Measurements from ENCODE around the gene BMERB1.
"Not testable (repeated sequence)": the region's sequence is repeated elsewhere in the genome, so short reads cannot be mapped to it uniquely, and the experiment has no call there.

Gene BMERB1

DNA sequence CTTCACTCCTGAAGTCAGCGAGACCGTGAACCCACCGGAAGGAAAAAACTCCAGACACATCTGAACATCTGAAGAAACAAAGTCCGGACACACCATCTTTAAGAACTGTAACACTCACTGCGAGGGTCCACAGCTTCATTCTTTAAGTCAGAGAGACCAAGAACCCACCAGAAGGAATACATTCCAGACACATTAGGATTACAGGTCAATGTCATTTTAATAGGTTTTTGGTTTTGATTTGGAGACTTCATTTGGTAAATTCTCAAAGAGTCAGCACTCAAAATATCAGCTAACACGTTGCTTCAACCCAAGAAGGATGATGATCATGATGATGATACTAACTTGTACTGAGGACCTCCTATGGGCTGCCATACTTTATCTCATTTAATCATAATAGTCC is 7.6 kb upstream of the BMERB1 start:
- DNase-seq, result no peak

GRCh38 chr16:15427648-15428239 is 6.6 kb upstream of the BMERB1 start:
- peak; percentile 39 to 52 for DNase-seq

DNA sequence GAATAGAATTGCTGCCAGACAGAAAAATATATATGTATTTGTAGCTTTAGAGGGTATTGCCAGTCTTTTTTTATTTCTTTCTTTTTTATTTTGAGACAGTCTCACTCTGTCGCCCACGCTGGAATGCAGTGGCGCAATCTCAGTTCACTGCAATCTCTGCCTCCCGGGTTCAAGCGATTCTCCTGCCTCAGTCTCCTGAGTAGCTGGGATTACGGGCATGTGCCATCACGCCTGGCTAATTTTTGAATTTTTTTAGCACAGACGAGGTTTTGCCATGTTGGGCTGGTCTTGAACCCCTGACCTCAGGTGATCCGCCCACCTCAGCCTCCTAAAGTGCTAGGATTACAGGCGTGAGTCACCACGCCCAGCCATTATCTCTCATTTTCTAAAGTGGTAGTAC is 3.5 kb upstream of the BMERB1 start:
- not testable (repeated sequence) for DNase-seq

- no peak for DNase-seq
Observed at GRCh38 chr16:15434079-15434424, 336 bp upstream of the BMERB1 start.

DNA sequence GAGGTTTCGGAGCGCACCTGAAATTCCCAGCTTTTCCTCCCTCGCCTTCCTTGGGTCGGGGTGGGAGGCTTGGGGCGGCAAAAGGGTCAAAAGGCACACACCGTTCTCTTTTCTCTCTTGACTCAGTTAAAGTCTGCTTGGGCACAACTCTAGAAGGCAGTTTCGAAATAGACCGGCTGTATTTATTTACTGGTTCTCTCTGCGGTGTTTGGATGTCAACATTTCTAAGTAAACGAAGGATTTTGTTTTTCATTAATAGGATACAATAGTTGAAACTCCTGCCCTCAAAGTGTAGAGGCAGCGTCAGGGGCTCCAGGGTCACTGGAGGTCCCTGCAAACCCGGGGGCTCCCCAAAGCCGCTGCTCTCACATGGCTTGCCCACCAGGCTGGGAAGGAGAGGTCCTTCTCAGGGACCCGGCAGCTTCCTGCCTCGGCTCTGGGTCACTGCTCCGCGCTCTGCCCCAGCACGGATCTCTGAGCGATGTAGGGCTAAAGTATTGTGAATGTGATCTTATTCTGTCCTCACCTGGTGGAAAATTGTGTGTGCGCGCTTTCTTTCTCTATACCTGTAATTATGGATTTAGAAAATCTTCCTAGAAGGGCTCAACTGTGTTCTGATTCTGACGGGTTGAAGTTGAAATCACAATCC is 952 bp downstream of the BMERB1 start:
- no peak for DNase-seq

- no peak for DNase-seq
Observed at GRCh38 chr16:15439102-15439501, 4.7 kb downstream of the BMERB1 start.

DNA sequence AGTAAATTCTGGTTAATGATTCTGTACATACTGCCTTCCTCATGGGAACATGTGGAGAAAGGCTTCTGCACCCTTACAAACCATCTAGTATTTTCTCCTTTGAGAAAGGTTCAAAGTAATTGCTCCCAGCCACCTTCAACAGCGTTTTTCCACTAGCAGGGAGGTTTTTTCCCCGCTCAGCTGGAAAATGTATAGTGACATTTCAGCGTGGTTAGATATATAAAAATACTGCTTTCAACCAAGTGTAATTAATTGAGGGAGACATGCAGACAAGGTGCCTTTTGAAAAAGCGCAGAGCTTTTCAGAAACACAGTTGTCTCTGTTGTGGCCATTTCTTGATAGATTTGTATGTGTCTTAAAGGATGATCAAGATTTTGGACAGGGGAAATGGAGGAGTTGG is 5.1 kb downstream of the BMERB1 start:
- DNase-seq, result no peak

DNA sequence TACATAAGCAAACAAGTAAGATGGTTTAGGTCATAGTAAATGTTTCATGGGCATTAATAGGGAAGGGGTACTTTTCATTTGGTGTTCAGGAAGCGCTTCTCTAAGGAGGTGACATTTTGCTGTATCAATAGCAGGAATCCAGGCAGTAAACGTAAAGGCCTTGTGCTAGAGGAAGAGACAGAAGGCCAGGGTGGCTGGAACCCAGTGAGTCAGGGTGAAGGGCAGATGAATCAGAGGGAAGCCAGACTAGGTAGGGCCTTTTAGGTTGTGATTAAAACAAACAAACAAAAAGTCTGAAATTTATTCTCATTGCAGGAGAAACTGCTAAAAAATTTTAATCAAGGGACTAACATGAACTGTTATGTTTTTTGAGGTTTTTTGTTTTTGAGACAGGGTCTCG is 6.5 kb downstream of the BMERB1 start:
- DNase-seq, result no peak

DNA sequence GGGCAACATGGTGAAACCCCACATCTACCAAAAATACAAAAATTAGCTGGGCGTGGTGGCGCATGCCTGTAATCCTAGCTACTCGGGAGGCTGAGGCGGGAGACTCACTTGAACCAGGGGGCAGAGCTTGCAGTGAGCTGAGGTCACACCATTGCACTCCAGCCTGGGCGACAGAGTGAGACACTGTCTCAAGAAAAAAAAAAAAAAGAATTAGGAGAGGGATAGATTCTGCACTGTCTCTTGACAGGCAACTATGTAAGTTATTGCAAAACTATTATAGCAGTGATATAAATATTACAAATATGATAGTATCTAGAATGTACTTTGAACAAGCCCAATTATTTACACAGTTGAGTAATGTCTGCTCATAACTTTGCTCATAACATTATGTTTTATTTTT is 7.8 kb downstream of the BMERB1 start:
- not testable (repeated sequence) for DNase-seq

DNA sequence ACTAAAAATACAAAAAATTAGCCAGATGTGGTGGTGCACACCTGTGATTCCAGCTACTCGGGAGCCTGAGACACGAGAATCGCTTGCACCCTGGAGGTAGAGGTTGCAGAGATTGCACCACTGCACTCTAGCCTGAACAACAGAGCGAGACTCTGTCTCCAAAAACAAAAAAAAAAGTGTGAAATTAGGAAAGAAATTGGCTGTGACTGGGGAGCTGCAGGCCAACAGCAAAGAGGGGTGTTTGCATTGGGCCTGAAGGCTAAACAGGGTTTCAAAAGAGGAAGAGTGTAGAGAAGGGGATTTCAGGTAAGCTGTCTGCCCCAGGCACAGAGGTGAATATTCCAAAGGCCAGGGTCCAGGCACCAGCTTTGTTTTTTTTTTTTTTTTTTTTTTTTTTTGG is 9.4 kb downstream of the BMERB1 start:
- DNase-seq, result no peak

GRCh38 chr16:15444264-15444663 is 9.9 kb downstream of the BMERB1 start:
- no peak for DNase-seq

GRCh38 chr16:15445450-15445849 is 11.1 kb downstream of the BMERB1 start:
- no peak for DNase-seq

DNA sequence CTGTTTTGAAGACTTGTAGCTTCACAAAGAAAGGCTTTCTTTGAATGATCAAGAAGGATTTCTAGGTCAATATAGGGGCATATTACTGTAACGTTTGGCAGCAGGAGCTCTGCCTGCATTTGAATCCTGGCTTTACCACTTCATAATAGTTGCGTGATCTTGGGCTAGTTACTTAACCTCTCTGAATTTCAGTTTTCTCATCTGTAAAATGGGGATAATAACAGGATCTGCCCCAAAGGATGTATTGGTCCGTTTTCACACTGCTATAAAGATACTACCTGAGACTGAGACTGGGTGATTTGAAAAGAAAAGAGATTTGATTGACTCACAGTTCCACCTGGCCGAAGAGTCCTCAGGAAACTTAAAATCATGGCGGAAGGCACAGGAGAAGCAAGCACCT is 12.5 kb downstream of the BMERB1 start:
- DNase-seq, result no peak

GRCh38 chr16:15450624-15451023 is 16.2 kb downstream of the BMERB1 start:
- no peak for DNase-seq

DNA sequence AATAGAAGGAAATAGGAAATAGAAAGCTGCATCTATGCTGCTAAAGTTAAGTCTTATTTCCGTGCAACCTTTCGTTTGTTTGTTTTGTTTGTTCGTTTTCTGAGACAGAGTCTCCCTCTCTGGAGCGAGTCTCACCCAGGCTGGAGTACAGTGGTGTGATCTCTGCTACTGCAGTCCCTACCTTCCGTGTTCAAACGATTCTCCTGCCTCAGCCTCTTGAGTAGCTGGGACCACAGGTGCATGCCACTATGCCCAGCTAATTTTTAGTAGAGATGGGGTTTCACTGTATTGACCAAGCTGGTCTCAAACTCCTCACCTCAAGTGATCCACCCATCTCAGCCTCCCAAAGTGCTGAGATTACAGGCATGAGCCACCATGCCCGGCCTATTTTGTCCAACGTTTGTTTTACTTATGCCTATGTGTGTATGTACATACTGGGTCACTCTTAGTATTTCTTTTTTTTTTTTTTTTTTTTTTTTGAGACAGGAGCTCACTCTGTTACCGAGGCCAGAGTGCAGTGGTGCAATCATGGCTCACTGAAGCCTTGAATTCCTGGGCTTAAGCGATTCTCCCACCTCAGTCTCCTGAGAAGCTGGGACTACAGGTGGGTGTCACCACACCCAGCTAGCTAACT is 16.8 kb downstream of the BMERB1 start:
- DNase-seq, result no peak

DNA sequence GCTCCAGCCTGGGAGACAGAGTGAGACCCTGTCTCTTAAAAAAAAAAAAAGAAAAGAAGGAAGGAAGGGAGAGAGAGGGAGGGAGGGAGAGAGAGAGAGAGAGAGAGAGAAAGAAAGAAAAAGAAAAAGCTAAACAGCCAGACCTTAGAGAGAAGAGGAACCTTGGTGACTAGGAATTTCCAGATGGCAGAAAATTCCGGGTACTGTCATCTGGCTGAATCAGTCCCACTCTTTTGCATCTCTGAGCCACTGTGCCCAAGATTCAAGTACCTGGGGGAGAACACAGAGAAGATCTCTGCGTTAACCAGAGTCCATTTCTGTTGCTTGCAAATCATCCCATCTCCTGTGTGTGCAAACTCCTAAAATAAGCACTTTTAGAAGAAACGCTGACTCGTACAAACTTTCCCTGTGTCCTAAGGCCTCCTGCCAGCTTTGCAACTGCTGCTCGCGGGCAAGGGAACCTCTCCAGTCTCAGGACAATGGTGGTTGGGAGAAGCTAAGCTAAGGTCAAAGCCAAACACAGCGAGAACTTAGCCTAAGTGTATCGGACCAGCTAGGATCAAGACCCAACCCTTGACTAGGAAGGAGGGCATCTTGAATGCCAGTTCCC is 18.0 kb downstream of the BMERB1 start:
- no peak for DNase-seq

DNA sequence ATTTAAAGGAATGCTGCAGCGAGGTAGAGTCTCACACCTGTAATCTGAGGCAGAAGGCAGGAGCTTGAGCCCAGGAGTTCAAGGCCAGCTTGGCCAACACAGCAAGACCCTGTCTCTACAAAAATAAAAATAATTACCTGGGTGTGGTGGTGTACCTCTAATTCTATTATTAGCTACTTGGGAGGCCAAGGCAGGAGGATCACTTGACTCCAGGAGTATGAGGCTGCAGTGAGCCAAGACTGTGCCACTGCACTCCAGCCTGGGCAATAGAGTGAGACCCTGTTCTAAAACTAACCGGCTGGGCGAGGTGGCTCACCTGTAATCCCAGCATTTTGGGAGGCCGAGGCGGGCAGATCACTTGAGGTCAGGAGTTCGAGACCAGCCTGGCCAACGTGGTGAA is 18.9 kb downstream of the BMERB1 start:
- not testable (repeated sequence) for DNase-seq

- not testable (repeated sequence) for DNase-seq
Observed at GRCh38 chr16:15454933-15455332, 20.5 kb downstream of the BMERB1 start.

DNA sequence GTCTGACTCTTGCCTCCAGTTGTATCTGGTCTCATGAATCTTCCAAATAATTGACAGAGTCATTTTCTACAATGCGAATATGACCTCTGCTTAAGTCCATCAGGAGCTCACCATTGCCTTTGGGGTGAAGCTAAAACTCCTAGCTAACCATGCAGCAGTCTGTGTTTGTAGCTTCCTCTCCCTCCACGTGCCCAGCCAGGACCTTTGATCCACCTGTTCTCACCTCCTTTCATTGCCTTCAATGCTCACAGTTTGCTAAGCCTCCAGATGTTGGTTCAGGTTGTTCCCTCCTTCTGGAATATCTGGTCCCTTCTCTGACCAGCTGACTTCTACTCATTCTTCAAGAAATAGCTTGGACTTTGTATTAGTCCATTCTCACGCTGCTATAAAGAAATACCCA is 23.0 kb downstream of the BMERB1 start:
- DNase-seq, result no peak

DNA sequence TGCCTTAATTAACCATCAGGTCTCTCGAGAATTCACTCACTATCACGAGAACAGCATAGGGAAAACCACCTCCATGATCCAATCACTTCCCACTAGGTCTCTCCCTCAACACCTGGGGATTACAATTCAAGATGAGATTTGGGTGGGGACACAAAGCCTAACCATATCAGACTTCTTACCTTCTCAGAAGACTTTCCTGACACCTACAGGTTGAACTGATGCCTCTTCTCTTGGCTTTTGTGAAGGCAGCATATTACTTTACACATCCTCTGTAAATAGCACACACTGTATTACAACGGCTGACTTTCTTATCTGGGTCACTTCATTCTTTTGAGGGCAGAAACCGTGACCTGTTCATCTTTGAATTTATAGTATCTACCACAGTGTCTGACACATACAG is 23.6 kb downstream of the BMERB1 start:
- no peak for DNase-seq

- DNase-seq, result no peak
Observed at GRCh38 chr16:15459791-15460190, 25.4 kb downstream of the BMERB1 start.

- no peak for DNase-seq
Observed at GRCh38 chr16:15460601-15461000, 26.2 kb downstream of the BMERB1 start.

GRCh38 chr16:15461376-15461775 is 27.0 kb downstream of the BMERB1 start:
- no peak for DNase-seq

Measured in stimulated activated CD4-positive, alpha-beta T cell treated with anti-CD3 and anti-CD28 coated beads, Interleukin-2, amount 100 ng/mL, for 48 hours (primary cell).